ENCODE measurements around the gene SLC37A2. TPM values are rescaled to one million over a fixed set of nuclear protein-coding genes. Genes with fewer than 3 reads are reported as not detected.

Gene SLC37A2
- total RNA-seq, 1 experiment from 2014 or later: 5.1 TPM

- no peak for TF ChIP-seq CTCF (IDR thresholded peaks at IDR 0.05 in 2 of 3, conservative IDR thresholded peaks at IDR 0.05 in 1 of 3; ENCODE audit: borderline replicate concordance in 1 of 3, insufficient read depth in 1 of 3, low read depth in 2 of 3, low read length in 2 of 3)
- TF ChIP-seq CEBPB (IDR thresholded peaks at IDR 0.05; ENCODE audit: low read depth): no peak
- no peak for TF ChIP-seq TCF7L2 (IDR thresholded peaks at IDR 0.05; ENCODE audit: borderline replicate concordance, extremely low read depth, insufficient read depth, insufficient read length)
Observed at GRCh38 chr11:125078516-125079140, 15.5 kb downstream of the SLC37A2 start (continued).

GRCh38 chr11:125079151-125079877 is 16.2 kb downstream of the SLC37A2 start:
- Histone ChIP-seq H3K27ac (ENCODE audit: low read depth, low read length) (no peak overlapping the region), H3K4me3 (replicated peaks in 1 of 2; ENCODE audit: low read depth in 1 of 2, low read length in 2 of 2) (no peak overlapping the region), H3K4me1 (ENCODE audit: control insufficient read depth in 1 of 2, insufficient read depth in 2 of 2, low read length in 2 of 2) (peaks cover 8 to 63% of the 10 kb centered on the region in 2 experiments; a peak in 2 of 4 replicates), H3K79me2 (ENCODE audit: insufficient read depth, low read length) (no peaks in the 10 kb centered on the region), H3K9ac (ENCODE audit: low read length) (no peak overlapping the region), H3K27me3 (ENCODE audit: insufficient read depth, low read length) (no peaks in the 10 kb centered on the region), H3K4me2 (ENCODE audit: low read length) (peak overlapping the region; percentile 36), H3K9me2 (ENCODE audit: insufficient read depth) (no peaks in the 10 kb centered on the region), H4K20me1 (ENCODE audit: insufficient read depth) (no peaks in the 10 kb centered on the region), H3K9me3 (ENCODE audit: control insufficient read depth in 1 of 2, insufficient read depth in 1 of 2, low read depth in 1 of 2, low read length in 2 of 2) (no peaks in the 10 kb centered on the region), H3K36me3 (ENCODE audit: control insufficient read depth in 1 of 2, insufficient read depth in 2 of 2, low read length in 2 of 2) (no peaks in the 10 kb centered on the region), H2AFZ (ENCODE audit: low read depth, low read length, poor library complexity, severe bottlenecking) (no peak overlapping the region)
- intact Hi-C loops (cut with micrococcal nuclease): no loop called here
- CTCF ChIA-PET: interaction anchor here (1.2 kb wide), 2 partner anchors 9 to 12 kb away, joined by 3 read pairs; no protein-coding TSS in a partner anchor
- no TSS peak for BruUV-seq (replicated peaks)
- DNase-seq (ENCODE audit: low read depth, low spot score) (no peak), ATAC-seq (no peak)
- POLR2A ChIA-PET: no interaction called here
- RAD21 ChIA-PET (ENCODE audit: low non-redundant PET in 1 of 2, low total read pairs in 2 of 2, uncharacterized antibody in 2 of 2, unreplicated experiment in 2 of 2): interaction anchor here in 1 of 2 experiments (0.6 kb wide), 1 partner anchor 16 kb away, joined by 3 read pairs; the partner anchor contains the start of gene SLC37A2
- TF ChIP-seq ELF1 (IDR thresholded peaks at IDR 0.05; ENCODE audit: borderline replicate concordance, low read depth) (no peak), ZBTB33 (IDR thresholded peaks at IDR 0.05; ENCODE audit: extremely low read depth, insufficient replicate concordance, low read length) (no peak), ATF3 (IDR thresholded peaks at IDR 0.05) (no peak), SIN3A (IDR thresholded peaks at IDR 0.05; ENCODE audit: low read depth) (no peak), JUND (IDR thresholded peaks at IDR 0.05) (no peak), RAD21 (IDR thresholded peaks at IDR 0.05; ENCODE audit: low read depth) (no peak), CTCF (IDR thresholded peaks at IDR 0.05 in 2 of 3, conservative IDR thresholded peaks at IDR 0.05 in 1 of 3; ENCODE audit: borderline replicate concordance in 1 of 3, insufficient read depth in 1 of 3, low read depth in 2 of 3, low read length in 2 of 3) (no peak), CEBPB (IDR thresholded peaks at IDR 0.05; ENCODE audit: low read depth) (no peak), YY1 (IDR thresholded peaks at IDR 0.05; ENCODE audit: extremely low read depth, insufficient replicate concordance, low read depth, low read length) (no peak), ZFX (IDR thresholded peaks at IDR 0.05) (no peak)

Measured in HCT116 (cell line).